GM23338 (cell line): ENCODE results near the gene KIF21A. TPM values are rescaled to one million over a fixed set of nuclear protein-coding genes. Genes with fewer than 3 reads are reported as not detected.

ENCODE experiments used
- ATAC-seq: fragments of 200-7000 bp; cut with Tn5 transposase; 3 replicates; pipeline ENCODE4 v1.9.1; 2020
- DNase-seq: peaks from one replicate; pipeline ENCODE4 v3.0.0-alpha.2; 2015; ENCODE audit warnings: low spot score
- H2AFZ ChIP-seq: fragments of 200-600 bp; sonication (generic); 2 replicates; pipeline ENCODE4 v1.8.0; 2016; ENCODE audit warnings: antibody characterized with exemption, mild to moderate bottlenecking, moderate library complexity
- H3F3A ChIP-seq: fragments of 200-600 bp; sonication (generic); replicated peaks from 2 replicates; pipeline ENCODE4 v1.8.0; 2017; ENCODE audit warnings: antibody characterized with exemption, mixed run types, low read depth
- H3K27ac ChIP-seq: fragments of 200-600 bp; sonication (generic); 2 replicates; pipeline ENCODE4 v1.6.1; 2016; ENCODE audit warnings: low read depth
- H3K27me3 ChIP-seq: fragments of 200-600 bp; sonication (generic); 2 replicates; pipeline ENCODE4 v1.8.0; 2016; ENCODE audit warnings: mild to moderate bottlenecking, mixed run types, moderate library complexity; ENCODE audit not compliant: insufficient read depth
- H3K36me3 ChIP-seq: fragments of 200-600 bp; sonication (generic); 2 replicates; pipeline ENCODE4 v1.8.0; 2016; ENCODE audit warnings: mild to moderate bottlenecking; ENCODE audit not compliant: insufficient read depth
- H3K4me1 ChIP-seq: fragments of 200-600 bp; sonication (generic); 2 replicates; pipeline ENCODE4 v1.8.0; 2016; ENCODE audit warnings: mild to moderate bottlenecking, moderate library complexity; ENCODE audit not compliant: insufficient read depth
- H3K4me2 ChIP-seq: fragments of 200-600 bp; sonication (generic); 2 replicates; pipeline ENCODE4 v1.7.1; 2017; ENCODE audit warnings: mixed run types
- H3K4me3 ChIP-seq: fragments of 200-600 bp; sonication (generic); 2 replicates; pipeline ENCODE4 v1.6.1; 2016; ENCODE audit warnings: mixed run types
- H3K79me2 ChIP-seq: fragments of 200-600 bp; sonication (generic); replicated peaks from 2 replicates; pipeline ENCODE4 v1.8.0; 2017; ENCODE audit warnings: mild to moderate bottlenecking; ENCODE audit not compliant: insufficient read depth
- H3K9me2 ChIP-seq: fragments of 200-600 bp; sonication (generic); 2 replicates; pipeline ENCODE4 v1.8.0; 2017; ENCODE audit not compliant: insufficient read depth
- H4K20me1 ChIP-seq: fragments of 200-600 bp; sonication (generic); replicated peaks from 2 replicates; pipeline ENCODE4 v1.8.0; 2017; ENCODE audit warnings: mild to moderate bottlenecking; ENCODE audit not compliant: insufficient read depth
- H3K27ac Mint-ChIP-seq: 2 replicates; pipeline ENCODE4 v1.8.0; 2020; ENCODE audit warnings: inconsistent platforms, mild to moderate bottlenecking, moderate library complexity, mixed read lengths
- H3K27me3 Mint-ChIP-seq: 3 replicates; pipeline ENCODE4 v1.8.0; 2022; ENCODE audit warnings: low read depth, mild to moderate bottlenecking, moderate library complexity, mixed read lengths, inconsistent platforms; ENCODE audit not compliant: insufficient read depth, poor library complexity
- H3K36me3 Mint-ChIP-seq: 3 replicates; pipeline ENCODE4 v1.8.0; 2021; ENCODE audit warnings: low read depth, mild to moderate bottlenecking, inconsistent platforms, moderate library complexity, mixed read lengths
- H3K4me1 Mint-ChIP-seq: 3 replicates; pipeline ENCODE4 v1.8.0; 2020; ENCODE audit warnings: mild to moderate bottlenecking, inconsistent platforms, mixed read lengths
- H3K4me3 Mint-ChIP-seq: 3 replicates; pipeline ENCODE4 v1.8.0; 2021; ENCODE audit warnings: moderate library complexity, mild to moderate bottlenecking, inconsistent platforms, mixed read lengths
- H3K9me3 Mint-ChIP-seq: 3 replicates; pipeline ENCODE4 v1.8.0; 2020; ENCODE audit warnings: moderate library complexity, mild to moderate bottlenecking, inconsistent platforms, mixed read lengths
- EZH2phosphoT487 ChIP-seq: fragments of 200-600 bp; sonication (generic); IDR thresholded peaks from one replicate; pipeline ENCODE4 v1.8.1; 2018; ENCODE audit warnings: antibody characterized with exemption; ENCODE audit not compliant: unreplicated experiment
- JUNB ChIP-seq: IDR thresholded peaks from one replicate; pipeline ENCODE4 v1.6.1; 2016; ENCODE audit warnings: antibody characterized with exemption; ENCODE audit not compliant: unreplicated experiment
- NANOG ChIP-seq: IDR thresholded peaks from 2 replicates; pipeline ENCODE4 v1.6.1; 2016; ENCODE audit warnings: antibody characterized with exemption, borderline replicate concordance
- POLR2AphosphoS5 ChIP-seq: IDR thresholded peaks from 2 replicates; pipeline ENCODE4 v1.6.1; 2016; ENCODE audit warnings: antibody characterized with exemption, low read depth
- STAT1 ChIP-seq: IDR thresholded peaks from one replicate; pipeline ENCODE4 v1.6.1; 2016; ENCODE audit warnings: antibody characterized with exemption; ENCODE audit not compliant: unreplicated experiment
- polyA plus RNA-seq: library from polyadenylated mRNA; unstranded; fragments of >200 nt; fragmentation: Nextera tagmentation; extraction: Ambion mirVana; gene quantifications from 2 replicates; pipeline ENCODE4 v1.2.1, GENCODE V29; 2016
- total RNA-seq: library from RNA; depleted of rRNA; stranded (reverse); fragments of >200 nt; shearing (Covaris generic); gene quantifications from 2 replicates; pipeline ENCODE4 v1.2.3, GENCODE V29; 2014
- TF ChIP-seq, protein P1 (sequence below): fragments of 250-450 bp; sonication (Bioruptor Pico); IDR thresholded peaks from 2 replicates; pipeline ENCODE4 v1.5.0; 2020; ENCODE audit warnings: mild to moderate bottlenecking, moderate library complexity
- TF ChIP-seq, protein P2 (sequence below): IDR thresholded peaks from 2 replicates; pipeline ENCODE4 v1.6.1; 2016; ENCODE audit warnings: antibody characterized with exemption

KIF21A gene
- total and polyA plus RNA-seq, 2 experiments from 2014 or later, result 28.8 to 32.0 TPM

DNA sequence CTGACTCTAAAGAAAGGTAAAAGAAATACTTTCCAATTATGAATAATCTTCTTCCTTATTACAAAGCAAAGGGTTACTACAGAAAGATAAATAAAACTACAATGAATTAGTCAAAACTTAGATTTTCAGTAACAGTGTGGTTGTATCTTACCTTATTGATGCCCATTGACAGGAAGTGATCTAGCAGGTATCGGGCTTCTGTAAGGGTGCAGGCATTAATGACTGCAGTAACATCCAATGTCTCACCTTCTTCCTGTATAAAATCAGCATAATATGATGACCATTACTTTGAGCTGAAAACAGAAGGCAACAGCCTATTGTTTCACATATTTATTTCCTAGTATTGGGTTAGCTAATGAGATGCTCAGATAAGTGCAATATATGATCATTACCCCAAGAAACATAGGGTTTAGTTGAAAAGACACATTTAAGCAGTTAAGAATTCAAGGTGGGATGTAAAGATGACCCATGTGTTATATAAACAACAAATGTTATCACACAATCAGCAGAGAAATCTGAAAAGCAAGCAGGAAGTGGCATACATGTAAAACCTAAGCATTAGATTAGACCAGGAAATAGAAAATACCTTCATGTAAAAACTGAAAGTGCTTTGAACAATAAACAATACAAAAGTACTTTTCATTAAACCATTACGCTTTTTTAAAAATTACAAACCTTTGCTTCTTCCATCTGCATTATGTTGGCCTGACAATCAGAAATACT lies 111.2 kb downstream of the KIF21A start:
- Histone ChIP-seq H3K36me3 (no peaks in the 10 kb centered on the region; the same call in 1 of the 2 replicates), H3K4me3 (no peak overlapping the region), H3K27ac (no peak overlapping the region), H3K27me3 (no peaks in the 10 kb centered on the region), H3K9me2 (no peaks in the 10 kb centered on the region), H3K4me2 (no peak overlapping the region), H3K79me2 (no peaks in the 10 kb centered on the region), H4K20me1 (no peaks in the 10 kb centered on the region), H3F3A (no peaks in the 10 kb centered on the region), H3K4me1 (no peaks in the 10 kb centered on the region), H2AFZ (no peak overlapping the region)
- no peak for ATAC-seq
- no peak overlapping the region for H3K4me3 Mint-ChIP-seq
- H3K27ac Mint-ChIP-seq, result no peak overlapping the region
- H3K27me3 Mint-ChIP-seq, result no peaks in the 10 kb centered on the region
- peaks cover 25% of the 10 kb centered on the region for H3K36me3 Mint-ChIP-seq
- no peaks in the 10 kb centered on the region for H3K4me1 Mint-ChIP-seq
- no peaks in the 10 kb centered on the region for H3K9me3 Mint-ChIP-seq
- no peak for DNase-seq
- TF ChIP-seq NANOG, result no peak
- TF ChIP-seq, protein P1, sequence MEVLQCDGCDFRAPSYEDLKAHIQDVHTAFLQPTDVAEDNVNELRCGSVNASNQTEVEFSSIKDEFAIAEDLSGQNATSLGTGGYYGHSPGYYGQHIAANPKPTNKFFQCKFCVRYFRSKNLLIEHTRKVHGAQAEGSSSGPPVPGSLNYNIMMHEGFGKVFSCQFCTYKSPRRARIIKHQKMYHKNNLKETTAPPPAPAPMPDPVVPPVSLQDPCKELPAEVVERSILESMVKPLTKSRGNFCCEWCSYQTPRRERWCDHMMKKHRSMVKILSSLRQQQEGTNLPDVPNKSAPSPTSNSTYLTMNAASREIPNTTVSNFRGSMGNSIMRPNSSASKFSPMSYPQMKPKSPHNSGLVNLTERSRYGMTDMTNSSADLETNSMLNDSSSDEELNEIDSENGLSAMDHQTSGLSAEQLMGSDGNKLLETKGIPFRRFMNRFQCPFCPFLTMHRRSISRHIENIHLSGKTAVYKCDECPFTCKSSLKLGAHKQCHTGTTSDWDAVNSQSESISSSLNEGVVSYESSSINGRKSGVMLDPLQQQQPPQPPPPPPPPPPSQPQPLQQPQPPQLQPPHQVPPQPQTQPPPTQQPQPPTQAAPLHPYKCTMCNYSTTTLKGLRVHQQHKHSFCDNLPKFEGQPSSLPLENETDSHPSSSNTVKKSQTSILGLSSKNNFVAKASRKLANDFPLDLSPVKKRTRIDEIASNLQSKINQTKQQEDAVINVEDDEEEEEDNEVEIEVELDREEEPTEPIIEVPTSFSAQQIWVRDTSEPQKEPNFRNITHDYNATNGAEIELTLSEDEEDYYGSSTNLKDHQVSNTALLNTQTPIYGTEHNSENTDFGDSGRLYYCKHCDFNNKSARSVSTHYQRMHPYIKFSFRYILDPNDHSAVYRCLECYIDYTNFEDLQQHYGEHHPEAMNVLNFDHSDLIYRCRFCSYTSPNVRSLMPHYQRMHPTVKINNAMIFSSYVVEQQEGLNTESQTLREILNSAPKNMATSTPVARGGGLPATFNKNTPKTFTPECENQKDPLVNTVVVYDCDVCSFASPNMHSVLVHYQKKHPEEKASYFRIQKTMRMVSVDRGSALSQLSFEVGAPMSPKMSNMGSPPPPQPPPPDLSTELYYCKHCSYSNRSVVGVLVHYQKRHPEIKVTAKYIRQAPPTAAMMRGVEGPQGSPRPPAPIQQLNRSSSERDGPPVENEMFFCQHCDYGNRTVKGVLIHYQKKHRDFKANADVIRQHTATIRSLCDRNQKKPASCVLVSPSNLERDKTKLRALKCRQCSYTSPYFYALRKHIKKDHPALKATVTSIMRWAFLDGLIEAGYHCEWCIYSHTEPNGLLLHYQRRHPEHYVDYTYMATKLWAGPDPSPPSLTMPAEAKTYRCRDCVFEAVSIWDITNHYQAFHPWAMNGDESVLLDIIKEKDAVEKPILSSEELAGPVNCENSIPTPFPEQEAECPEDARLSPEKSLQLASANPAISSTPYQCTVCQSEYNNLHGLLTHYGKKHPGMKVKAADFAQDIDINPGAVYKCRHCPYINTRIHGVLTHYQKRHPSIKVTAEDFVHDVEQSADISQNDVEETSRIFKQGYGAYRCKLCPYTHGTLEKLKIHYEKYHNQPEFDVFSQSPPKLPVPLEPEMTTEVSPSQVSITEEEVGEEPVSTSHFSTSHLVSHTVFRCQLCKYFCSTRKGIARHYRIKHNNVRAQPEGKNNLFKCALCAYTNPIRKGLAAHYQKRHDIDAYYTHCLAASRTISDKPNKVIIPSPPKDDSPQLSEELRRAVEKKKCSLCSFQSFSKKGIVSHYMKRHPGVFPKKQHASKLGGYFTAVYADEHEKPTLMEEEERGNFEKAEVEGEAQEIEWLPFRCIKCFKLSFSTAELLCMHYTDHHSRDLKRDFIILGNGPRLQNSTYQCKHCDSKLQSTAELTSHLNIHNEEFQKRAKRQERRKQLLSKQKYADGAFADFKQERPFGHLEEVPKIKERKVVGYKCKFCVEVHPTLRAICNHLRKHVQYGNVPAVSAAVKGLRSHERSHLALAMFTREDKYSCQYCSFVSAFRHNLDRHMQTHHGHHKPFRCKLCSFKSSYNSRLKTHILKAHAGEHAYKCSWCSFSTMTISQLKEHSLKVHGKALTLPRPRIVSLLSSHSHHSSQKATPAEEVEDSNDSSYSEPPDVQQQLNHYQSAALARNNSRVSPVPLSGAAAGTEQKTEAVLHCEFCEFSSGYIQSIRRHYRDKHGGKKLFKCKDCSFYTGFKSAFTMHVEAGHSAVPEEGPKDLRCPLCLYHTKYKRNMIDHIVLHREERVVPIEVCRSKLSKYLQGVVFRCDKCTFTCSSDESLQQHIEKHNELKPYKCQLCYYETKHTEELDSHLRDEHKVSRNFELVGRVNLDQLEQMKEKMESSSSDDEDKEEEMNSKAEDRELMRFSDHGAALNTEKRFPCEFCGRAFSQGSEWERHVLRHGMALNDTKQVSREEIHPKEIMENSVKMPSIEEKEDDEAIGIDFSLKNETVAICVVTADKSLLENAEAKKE (CRISPR knock-in tag), result no peak
- no peak for TF ChIP-seq JUNB
- no peak for TF ChIP-seq POLR2AphosphoS5
- TF ChIP-seq, protein P2, sequence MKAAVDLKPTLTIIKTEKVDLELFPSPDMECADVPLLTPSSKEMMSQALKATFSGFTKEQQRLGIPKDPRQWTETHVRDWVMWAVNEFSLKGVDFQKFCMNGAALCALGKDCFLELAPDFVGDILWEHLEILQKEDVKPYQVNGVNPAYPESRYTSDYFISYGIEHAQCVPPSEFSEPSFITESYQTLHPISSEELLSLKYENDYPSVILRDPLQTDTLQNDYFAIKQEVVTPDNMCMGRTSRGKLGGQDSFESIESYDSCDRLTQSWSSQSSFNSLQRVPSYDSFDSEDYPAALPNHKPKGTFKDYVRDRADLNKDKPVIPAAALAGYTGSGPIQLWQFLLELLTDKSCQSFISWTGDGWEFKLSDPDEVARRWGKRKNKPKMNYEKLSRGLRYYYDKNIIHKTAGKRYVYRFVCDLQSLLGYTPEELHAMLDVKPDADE, result no peak
- no peak for TF ChIP-seq STAT1
- TF ChIP-seq EZH2phosphoT487, result no peak
